CD4-positive, alpha-beta T cell treated with Interleukin-21 for 1 hour (primary cell): ENCODE measurements around the gene SCYGR6.

Experiments
- DNase-seq: peaks from one replicate; pipeline ENCODE4 v3.0.0-alpha.2; 2020

The SCYGR6 gene

DNA sequence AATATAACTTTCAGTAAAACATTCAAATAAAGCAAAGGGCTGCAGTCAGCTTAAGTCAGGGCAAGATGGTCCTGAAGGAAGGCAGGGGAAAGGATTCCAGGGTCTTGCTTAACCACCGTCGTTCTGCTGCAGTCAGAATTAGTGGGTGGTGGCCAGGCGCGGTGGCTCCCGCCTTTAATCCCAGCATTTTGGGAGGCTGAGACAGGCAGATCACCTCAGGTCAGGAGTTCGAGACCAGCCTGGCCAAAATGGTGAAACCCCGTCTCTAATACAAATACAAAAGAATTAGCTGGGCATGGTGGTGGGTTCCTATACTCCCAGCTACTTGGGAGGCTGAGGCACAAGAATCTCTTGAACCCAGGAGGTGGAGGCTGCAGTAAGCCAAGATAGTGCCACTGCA, 13.6 kb downstream of the SCYGR6 start:
- DNase-seq = no peak

DNA sequence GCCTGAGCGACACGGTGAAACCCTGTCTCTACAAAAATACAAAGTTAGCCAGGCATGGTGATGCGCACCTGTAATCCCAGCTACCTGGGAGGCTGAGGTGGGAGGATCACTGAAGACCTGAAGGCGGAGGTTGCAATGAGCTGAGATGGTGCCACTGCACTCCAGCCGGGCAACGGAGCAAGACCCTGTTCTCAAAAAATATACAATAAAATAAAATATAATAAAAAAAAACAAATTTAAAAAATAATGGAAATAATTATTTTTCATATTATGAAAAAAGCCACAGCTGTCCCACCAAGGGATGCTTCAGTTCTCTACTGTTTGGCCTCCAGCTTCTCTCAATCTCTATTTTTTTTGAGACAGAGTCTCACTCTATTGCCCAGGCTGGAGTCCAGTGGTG, 17.2 kb downstream of the SCYGR6 start:
- no peak for DNase-seq

DNA sequence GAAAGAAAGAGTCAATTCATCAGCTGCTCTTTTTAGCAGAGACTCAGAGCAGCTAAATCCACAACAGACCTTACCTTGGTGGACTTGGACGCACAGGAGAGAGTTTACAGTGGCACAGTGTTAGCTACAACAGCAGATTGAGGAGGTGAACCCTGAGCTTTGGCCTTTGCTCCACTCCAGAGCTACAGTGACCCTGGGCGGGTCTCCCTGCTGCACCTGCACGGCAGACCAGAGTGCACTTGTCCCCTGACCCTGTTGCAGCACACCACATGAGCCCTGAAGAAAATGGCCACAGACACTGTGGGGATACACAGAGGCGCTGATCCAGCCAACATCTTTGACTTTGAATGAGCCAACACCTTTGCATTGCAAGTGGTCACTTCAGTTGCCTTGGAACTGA, 17.7 kb downstream of the SCYGR6 start:
- no peak for DNase-seq

DNA sequence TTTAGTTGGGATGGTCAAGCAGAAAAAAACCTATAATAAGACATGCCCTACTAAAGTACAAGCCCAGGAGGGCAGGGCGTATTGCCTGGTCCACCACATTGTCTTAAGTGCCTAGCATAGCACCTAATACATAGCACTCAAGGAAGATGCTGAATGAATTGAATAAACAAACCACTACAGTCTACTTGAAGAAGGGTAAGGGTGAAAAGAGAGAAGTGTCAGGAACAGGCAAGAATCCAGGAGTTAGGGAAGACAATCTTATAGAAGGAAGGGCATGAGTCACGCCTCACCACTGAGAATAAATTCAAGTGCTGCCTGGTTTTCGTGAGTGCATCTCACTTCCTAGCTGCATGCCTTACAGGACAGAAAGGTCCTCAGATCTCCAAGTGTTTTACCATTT, 20.6 kb downstream of the SCYGR6 start:
- DNase-seq = no peak

DNA sequence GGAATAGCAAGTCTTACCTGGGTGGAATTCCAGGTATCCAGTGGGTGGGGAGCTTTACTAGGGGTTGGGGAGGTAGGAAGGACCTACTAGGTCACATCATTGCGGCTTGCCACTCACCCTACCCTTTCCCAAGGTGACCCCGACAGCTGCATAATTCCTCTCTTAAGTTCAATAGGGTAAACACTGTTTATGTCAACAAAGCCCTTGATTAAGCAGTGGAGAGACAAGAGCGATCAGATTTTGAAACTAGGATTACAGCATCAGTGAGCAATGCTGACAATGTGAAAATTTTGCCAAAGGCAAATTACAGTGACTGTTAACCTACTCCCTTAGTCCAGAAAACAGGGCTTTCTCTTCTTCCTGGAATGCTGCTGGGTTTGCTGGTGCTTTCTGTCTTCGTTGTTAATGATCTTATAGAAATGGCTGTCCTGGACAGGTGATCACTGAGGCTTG, 21.3 kb downstream of the SCYGR6 start:
- no peak for DNase-seq

DNA sequence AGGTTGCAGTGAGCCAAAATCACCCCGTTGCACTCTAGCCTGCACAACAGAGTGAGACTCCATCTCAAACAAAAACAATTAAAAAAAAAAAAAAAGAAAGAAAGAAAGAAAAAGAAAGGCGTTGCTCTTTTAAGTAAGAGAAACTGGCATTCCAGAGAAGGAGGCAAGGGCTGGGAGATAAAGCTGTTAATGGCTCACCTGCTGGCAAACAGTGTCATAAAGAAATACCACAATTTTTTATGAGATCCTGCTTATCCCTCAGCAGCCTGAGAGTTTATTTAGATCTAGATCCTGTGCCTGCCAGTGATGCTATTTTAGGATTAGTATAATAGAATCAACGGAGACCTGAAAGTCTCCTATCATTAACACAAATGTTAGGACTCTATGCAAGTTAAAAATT, 23.0 kb downstream of the SCYGR6 start:
- DNase-seq = no peak

DNA sequence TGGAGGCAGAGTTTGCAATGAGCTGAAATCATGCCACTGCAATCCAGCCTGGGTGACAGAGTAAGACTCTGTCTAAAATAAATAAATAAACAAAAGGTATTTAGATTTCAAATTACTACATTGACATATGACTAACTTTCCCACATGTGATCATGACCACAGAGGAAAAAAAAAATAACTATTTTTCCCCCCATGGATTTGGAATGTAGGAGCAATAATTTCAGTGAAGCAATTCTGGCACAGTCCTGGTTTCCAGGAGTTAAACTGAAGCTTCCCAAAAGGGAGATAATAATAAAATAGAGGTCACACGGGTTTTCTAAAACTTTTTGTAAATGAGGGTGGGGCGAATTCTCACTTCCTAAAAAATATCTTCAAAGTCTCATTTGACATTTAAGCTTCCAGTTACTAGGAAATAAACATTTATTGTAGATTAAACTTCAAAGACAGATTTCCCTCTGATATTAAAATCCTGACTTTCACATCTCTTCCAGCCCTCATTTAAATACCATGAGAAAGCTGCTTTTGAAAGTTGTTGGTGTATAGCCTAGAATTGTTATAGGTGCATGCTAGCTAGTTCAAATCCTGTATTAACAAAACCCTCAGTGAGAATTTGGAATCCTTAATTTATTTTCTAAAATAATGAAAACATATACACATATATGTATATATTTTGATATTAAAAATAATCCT, 27.4 kb downstream of the SCYGR6 start:
- DNase-seq = no peak

DNA sequence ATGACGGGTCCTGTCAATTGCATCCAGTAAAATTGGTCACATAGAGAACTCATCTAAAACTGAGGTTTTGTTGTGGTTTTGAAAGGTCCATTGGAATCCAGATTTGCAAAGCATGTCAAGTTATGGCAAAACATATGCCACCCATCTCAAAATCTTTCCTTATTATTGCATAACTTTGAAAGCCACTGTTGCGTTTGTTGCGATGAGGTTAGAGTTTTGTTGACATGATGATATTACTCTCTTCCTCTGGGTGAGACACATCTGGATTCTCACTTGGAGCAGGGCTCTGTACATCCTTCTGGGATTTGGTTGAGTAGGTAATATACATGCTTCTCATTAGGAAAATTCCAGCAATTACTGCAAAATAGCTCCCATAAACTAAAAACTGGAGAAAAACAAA, 37.4 kb downstream of the SCYGR6 start:
- no peak for DNase-seq

DNA sequence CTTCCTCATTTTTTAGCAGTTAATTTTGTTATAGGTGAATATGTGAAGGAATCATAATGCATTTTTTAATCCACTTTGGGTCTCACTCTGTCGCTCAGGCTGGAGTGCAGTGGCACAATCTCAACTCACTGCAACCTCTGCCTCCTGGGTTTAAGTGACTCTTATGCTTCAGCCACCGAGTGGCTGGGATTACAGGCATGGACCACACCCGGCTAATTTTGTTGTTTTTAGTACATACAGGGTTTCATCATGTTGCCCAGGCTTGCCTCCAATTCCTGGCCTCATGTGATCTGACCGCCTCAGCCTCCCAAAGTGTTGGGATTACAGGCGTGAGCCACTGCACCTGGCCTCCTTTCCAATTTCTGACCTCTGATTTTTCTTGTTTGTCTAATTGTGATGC, 40.3 kb downstream of the SCYGR6 start:
- DNase-seq = no peak

DNA sequence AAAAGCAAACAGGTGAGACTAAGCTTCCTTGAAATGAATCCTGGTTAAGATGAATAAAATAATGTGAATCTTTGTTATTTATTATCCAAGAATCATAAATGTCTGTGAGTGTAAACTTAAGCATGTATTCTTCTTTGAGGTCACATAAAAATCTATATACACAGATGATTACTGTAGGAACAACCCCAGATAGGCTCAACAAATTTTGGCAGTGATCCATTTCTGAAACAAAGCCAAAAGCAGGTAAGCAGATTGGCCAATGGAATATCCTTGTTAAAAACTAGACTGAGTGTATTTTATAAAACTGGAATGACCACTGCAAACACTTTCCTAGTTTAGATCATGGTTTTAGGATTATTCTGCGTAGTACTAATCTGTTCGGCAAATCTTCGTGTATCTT, 46.6 kb downstream of the SCYGR6 start:
- DNase-seq = no peak

DNA sequence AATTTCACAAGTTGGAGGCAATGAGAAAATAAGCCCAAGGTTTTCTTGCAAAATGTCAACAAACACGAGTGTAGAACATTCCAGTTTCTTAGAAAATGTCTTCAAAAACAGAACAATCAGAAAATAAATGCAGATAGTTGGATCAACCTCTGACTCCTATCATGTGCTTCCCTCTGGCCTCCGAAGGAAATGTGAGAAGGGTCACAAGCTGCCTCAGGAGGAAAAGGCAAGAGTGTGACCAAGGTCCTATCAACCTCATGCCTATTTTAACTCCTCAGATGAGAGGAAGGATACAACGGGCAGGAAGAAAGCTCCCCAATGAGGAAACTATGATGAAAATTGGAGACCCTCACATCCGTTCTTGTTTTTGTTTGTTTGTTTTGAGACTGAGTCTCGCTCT, 50.1 kb downstream of the SCYGR6 start:
- no peak for DNase-seq
